ENCODE data around the gene ADM5.

The ADM5 gene

GRCh38 chr19:49672131-49672919 is 17.1 kb upstream of the ADM5 start:
- Histone ChIP-seq H3K27ac (peak overlapping the region; percentile 69), H3K9me3 (ENCODE audit: low read depth, low read length) (no peaks in the 10 kb centered on the region), H3K4me3 (no peak overlapping the region), H3K36me3 (ENCODE audit: insufficient read depth, low read length) (peaks cover 21% of the 10 kb centered on the region; the same call in 1 of the 2 replicates), H3K9ac (ENCODE audit: insufficient read length) (no peak overlapping the region)
- no peak for DNase-seq (ENCODE audit: low read depth, low spot score)
- TF ChIP-seq POLR2AphosphoS5 (IDR thresholded peaks at IDR 0.05; ENCODE audit: borderline replicate concordance, low read depth, low read length) (no peak), FOXP2 (optimal IDR thresholded peaks at IDR 0.05; ENCODE audit: control extremely low read depth, extremely low read length, insufficient read depth) (no peak), EZH2 (IDR thresholded peaks at IDR 0.05) (no peak)

GRCh38 chr19:49676136-49676783 is 13.1 kb upstream of the ADM5 start:
- Histone ChIP-seq H3K4me3 (peak overlapping the region; percentile 75), H3K9ac (ENCODE audit: insufficient read length) (peak overlapping the region; percentile 87), H3K36me3 (ENCODE audit: insufficient read depth, low read length) (peaks cover 14% of the 10 kb centered on the region), H3K9me3 (ENCODE audit: low read depth, low read length) (no peaks in the 10 kb centered on the region), H3K27ac (peak overlapping the region; percentile 94)
- DNase-seq (ENCODE audit: low read depth, low spot score) = peak; percentile 82
- TF ChIP-seq POLR2AphosphoS5 (IDR thresholded peaks at IDR 0.05; ENCODE audit: borderline replicate concordance, low read depth, low read length) (peak; percentile 52; the same call in 1 of the 2 replicates), FOXP2 (optimal IDR thresholded peaks at IDR 0.05; ENCODE audit: control extremely low read depth, extremely low read length, insufficient read depth) (no peak)

GRCh38 chr19:49676784-49677230 is 12.6 kb upstream of the ADM5 start:
- H3K4me3 ChIP-seq = peak overlapping the region; percentile 93
- peak; percentile 100 for DNase-seq (ENCODE audit: low read depth, low spot score)
- H3K9ac ChIP-seq (ENCODE audit: insufficient read length) = peak overlapping the region; percentile 91
- peaks cover 18% of the 10 kb centered on the region for H3K36me3 ChIP-seq (ENCODE audit: insufficient read depth, low read length)
- H3K27ac ChIP-seq = peak overlapping the region; percentile 89
- no peak for TF ChIP-seq POLR2AphosphoS5 (IDR thresholded peaks at IDR 0.05; ENCODE audit: borderline replicate concordance, low read depth, low read length)
- no peak for TF ChIP-seq EZH2 (IDR thresholded peaks at IDR 0.05)
- no peak for TF ChIP-seq FOXP2 (optimal IDR thresholded peaks at IDR 0.05; ENCODE audit: control extremely low read depth, extremely low read length, insufficient read depth)
- no peaks in the 10 kb centered on the region for H3K9me3 ChIP-seq (ENCODE audit: low read depth, low read length)

GRCh38 chr19:49677231-49677900 is 12.0 kb upstream of the ADM5 start, which contains the start of gene PRMT1:
PRMT1 (plus strand) TSS chr19:49677271; CDS start chr19:49677281, 10 bp downstream.
- no peaks in the 10 kb centered on the region for H3K9me3 ChIP-seq (ENCODE audit: low read depth, low read length)
- H3K4me3 ChIP-seq = peak within 1 kb of the TSS; percentile 93
- no peak for DNase-seq (ENCODE audit: low read depth, low spot score)
- H3K9ac ChIP-seq (ENCODE audit: insufficient read length) = peak within 1 kb of the TSS; percentile 91
- TF ChIP-seq POLR2AphosphoS5 (IDR thresholded peaks at IDR 0.05; ENCODE audit: borderline replicate concordance, low read depth, low read length) (peak; percentile 95), EZH2 (IDR thresholded peaks at IDR 0.05) (no peak)
- peak within 1 kb of the TSS; percentile 94 for H3K27ac ChIP-seq
- peaks cover 23% of the 10 kb centered on the region for H3K36me3 ChIP-seq (ENCODE audit: insufficient read depth, low read length)

GRCh38 chr19:49677901-49678674 is 11.3 kb upstream of the ADM5 start:
- Histone ChIP-seq H3K36me3 (ENCODE audit: insufficient read depth, low read length) (peaks cover 30% of the 10 kb centered on the region), H3K9ac (ENCODE audit: insufficient read length) (peak overlapping the region; percentile 91), H3K9me3 (ENCODE audit: low read depth, low read length) (no peaks in the 10 kb centered on the region), H3K4me3 (peak overlapping the region; percentile 93), H3K27ac (peak overlapping the region; percentile 89)
- peak; percentile 73 for DNase-seq (ENCODE audit: low read depth, low spot score)
- TF ChIP-seq EZH2 (IDR thresholded peaks at IDR 0.05) (no peak), FOXP2 (optimal IDR thresholded peaks at IDR 0.05; ENCODE audit: control extremely low read depth, extremely low read length, insufficient read depth) (no peak), POLR2AphosphoS5 (IDR thresholded peaks at IDR 0.05; ENCODE audit: borderline replicate concordance, low read depth, low read length) (peak; percentile 17; the same call in 1 of the 2 replicates)

- peak overlapping the region; percentile 91 for H3K27ac ChIP-seq
- peak overlapping the region; percentile 93 for H3K4me3 ChIP-seq
- no peak for DNase-seq (ENCODE audit: low read depth, low spot score)
- peaks cover 41% of the 10 kb centered on the region for H3K36me3 ChIP-seq (ENCODE audit: insufficient read depth, low read length)
- H3K9me3 ChIP-seq (ENCODE audit: low read depth, low read length) = no peaks in the 10 kb centered on the region
- TF ChIP-seq POLR2AphosphoS5 (IDR thresholded peaks at IDR 0.05; ENCODE audit: borderline replicate concordance, low read depth, low read length) = no peak
- no peak for TF ChIP-seq FOXP2 (optimal IDR thresholded peaks at IDR 0.05; ENCODE audit: control extremely low read depth, extremely low read length, insufficient read depth)
- TF ChIP-seq EZH2 (IDR thresholded peaks at IDR 0.05) = no peak
- peak overlapping the region; percentile 57 for H3K9ac ChIP-seq (ENCODE audit: insufficient read length)
Measured at GRCh38 chr19:49678985-49679770, 10.2 kb upstream of the ADM5 start.

GRCh38 chr19:49679771-49680413 is 9.5 kb upstream of the ADM5 start:
- DNase-seq (ENCODE audit: low read depth, low spot score) = no peak
- Histone ChIP-seq H3K36me3 (ENCODE audit: insufficient read depth, low read length) (peaks cover 48% of the 10 kb centered on the region), H3K4me3 (peak overlapping the region; percentile 93), H3K9ac (ENCODE audit: insufficient read length) (peak overlapping the region; percentile 57), H3K27ac (peak overlapping the region; percentile 91), H3K9me3 (ENCODE audit: low read depth, low read length) (no peaks in the 10 kb centered on the region)
- no peak for TF ChIP-seq EZH2 (IDR thresholded peaks at IDR 0.05)
- TF ChIP-seq POLR2AphosphoS5 (IDR thresholded peaks at IDR 0.05; ENCODE audit: borderline replicate concordance, low read depth, low read length) = no peak
- no peak for TF ChIP-seq FOXP2 (optimal IDR thresholded peaks at IDR 0.05; ENCODE audit: control extremely low read depth, extremely low read length, insufficient read depth)

Data from SK-N-MC (cell line).